ENCODE data around the gene AP2A1.

GRCh38 chr19:49758292-49758691, 8.5 kb upstream of the AP2A1 start:
- TF ChIP-seq CTCF (IDR thresholded peaks at IDR 0.05) (no peak), POLR2A (IDR thresholded peaks at IDR 0.05) (no peak)
